Islet of Langerhans (tissue), 1 donor: Measurements from ENCODE around the gene DEDD.
"Not testable (repeated sequence)": the region's sequence is repeated elsewhere in the genome, so short reads cannot be mapped to it uniquely, and the experiment has no call there.

Source experiments
- FAIRE-seq: peaks from one replicate; lab custom pipeline; 2011; peaks lifted over from hg19 to GRCh38; lab: Jason Lieb, UNC

The DEDD gene

DNA sequence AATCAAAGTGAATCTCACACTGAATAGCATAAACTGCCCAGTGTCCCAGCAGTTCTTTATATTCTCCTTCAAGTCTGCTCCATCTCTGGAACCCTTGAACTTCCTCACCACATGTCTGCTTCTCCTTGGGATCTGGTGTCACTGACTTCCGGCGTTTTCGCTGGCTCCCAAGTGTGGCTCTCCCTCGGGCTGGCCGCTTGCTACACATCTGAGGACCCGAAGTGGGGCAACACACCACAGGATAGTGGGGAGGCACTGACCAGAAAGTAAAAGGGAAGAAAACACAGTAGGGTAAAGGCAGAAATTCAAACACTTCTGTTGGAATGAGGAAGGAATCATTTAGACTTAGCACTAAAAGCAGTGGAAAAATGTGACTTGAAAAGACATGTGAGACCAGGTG, 9.5 kb downstream of the DEDD start:
- no peak for FAIRE-seq

DNA sequence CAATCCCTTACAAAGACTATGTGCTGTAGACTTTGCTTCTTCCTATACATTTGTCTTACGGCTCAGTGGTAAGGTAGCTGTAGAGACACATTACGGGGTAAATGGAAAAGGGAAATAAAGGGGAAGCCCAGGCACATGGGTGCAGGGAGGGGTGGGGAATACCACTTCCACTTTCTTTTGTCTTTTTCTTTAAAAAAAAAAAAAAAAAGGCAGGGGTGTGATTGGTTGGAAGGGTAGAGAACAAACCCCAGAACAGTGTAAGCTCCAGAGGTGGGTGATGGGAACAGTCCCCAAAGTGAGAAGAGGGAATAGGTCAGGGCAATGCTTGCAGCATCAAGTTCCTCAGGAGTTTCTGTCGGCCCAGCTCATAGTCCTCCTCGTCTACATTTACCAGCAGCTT, 10.6 kb downstream of the DEDD start:
- no peak for FAIRE-seq

DNA sequence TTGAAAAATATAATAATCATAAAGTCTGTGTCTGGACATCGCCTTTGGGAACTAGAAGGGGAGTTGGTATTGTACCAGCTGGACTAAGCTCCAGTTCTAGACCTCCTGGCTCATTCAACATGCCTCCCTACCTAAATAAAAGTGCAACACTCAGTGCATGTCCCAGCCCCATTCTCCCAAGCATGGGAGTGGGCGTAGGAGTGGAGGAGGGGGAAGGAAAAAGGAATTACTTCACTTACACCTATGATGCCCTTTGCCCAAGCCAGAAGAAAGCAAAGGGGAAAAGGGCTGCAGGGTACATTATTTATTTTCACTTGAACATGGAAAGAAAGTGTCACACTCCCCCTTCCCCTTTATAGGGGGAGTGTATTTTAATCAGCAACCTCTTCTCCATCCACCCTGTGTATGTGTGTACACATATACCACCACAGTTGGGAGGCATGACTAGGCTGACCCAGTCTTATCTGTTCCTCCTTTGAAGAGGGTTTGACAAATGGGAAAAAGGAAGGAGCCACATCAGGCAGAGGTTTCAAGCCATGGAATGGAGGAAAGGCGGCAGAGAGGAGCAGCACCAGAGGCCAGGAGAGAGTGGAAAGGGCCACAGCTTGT, 11.3 kb downstream of the DEDD start:
- no peak for FAIRE-seq

DNA sequence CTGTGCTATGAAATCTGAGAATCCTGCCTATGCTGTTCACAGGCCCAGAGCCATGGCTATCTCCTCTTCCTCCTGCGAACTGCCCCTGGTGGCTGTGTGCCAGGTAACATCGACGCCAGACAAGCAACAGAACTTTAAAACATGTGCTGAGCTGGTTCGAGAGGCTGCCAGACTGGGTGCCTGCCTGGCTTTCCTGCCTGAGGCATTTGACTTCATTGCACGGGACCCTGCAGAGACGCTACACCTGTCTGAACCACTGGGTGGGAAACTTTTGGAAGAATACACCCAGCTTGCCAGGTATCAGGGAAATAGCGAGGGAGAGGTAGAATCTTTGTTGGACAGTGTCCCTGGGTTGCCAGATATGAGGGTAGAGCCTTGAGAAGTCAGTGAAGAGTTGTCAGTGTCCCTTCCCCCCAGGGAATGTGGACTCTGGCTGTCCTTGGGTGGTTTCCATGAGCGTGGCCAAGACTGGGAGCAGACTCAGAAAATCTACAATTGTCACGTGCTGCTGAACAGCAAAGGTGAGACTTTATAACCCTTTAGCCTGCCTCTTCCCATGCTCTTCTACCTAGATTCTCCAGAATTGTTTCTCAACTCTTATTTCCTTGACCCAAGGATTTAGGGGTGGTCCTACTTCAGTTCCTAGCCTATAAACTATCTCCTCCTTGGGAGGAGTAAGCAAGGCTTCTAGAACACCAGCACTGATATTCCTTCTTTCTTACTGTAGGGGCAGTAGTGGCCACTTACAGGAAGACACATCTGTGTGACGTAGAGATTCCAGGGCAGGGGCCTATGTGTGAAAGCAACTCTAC, 13.2 kb downstream of the DEDD start:
- no peak for FAIRE-seq

DNA sequence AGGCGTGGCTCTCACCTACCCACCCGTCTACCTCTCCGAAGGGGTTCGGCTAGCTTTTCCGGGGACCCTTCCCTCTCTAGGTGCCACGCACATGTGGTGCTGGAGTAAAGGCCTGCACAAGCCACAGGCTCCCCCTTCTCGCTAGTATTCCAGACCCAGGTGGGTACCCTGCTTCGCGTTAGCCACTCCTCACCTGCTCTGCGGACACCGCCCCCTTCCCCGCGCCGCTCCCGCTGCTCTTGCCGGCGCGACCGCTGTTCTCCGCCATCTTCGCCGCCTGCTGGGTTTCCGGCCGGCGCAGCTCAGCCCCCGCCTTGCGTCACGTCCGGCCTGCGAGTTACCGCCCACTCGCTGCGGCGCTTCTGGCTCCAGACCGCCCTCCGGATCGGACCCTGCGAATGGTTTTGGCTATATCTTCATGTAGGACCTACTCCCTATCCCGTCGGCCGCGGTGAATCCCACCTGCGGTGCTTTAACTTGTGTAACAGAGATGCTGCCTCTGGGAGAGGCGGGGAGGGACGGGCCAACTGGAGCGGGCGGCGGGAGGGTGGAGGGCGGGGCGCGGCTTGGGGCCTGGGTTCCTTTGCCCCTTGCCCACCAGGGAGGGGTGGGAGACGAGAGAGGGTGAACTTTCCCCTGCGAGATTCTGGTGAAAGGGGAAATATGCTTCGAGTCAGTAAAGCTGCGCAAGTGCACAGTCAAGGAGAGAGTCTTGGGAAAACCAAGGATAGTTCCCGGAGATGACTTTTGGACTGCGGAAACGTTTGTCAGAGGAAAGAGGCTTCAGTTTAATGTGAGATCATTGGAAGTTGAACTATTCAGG, 14.5 kb downstream of the DEDD start, which contains the start of the genes NIT1 and PFDN2:
Gene NIT1 (plus strand): TSS at position 347 of the 823 bp plus-strand sequence. CDS start 72 bp downstream, at position 419.
Gene PFDN2 (minus strand): TSS at position 279 of the 823 bp plus-strand sequence. CDS start 11 bp downstream, at position 268.
- no peak for FAIRE-seq

DNA sequence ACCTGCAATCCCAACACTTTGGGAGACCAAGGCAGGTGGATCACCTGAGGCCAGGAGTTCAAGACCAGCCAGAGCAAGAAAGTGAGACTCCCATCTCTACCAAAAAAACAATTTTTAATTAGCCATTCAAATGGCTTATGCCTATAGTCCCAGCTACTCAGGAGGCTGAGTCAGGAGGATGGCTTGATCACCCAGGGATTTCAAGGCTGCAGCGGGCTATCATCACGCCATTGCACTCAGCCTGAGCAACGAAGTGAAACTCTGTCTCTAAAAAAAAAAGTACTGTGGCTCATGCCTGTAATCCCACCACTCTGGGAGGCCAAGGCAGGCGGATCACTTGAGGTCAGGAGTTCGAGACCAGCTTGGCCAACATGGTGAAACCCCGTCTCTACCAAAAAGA, 16.5 kb downstream of the DEDD start:
- FAIRE-seq, result not testable (repeated sequence)

DNA sequence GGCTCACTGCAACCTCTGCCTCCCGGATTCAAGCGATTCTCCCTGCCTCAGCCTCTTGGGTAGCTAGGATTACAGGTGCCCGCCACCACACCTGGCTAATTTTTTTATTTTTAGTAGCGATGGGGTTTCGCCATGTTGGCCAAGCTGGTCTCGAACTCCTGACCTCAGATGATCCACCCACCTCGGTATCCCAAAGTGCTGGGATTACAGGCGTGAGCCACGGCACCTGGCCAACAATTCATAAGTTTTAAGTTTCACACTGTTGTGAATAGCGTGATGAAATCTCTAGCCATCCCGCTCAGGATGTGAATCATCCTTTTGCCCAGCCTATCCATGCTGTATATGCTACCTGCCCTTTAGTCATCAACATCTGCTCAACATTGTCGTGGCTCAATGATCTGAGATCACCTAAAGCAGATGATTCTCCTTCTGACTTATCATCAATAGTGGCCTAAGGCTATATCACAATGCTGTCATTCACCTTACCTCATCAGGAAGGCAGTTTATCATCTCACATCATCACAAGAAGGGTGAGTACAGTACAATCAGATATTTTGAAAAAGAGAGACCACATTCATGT, 17.2 kb downstream of the DEDD start:
- no peak for FAIRE-seq

DNA sequence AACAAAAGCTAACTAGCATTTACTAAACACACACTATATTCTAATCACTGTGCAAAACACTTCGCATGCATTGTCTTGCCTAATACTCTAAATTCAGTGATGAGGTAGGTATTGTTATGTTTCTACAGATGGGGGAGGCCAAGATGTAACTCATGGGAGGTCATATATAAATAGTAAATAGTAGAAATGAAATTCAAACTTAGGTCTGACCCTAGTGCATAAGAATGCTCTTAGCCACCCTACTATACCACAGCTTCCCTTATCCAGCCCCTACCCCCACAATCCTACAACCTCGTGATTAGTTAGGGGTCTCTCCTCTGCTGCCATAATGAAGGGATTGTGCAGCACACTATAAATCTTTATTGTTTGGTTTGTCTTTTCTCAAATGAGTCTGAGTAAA, 17.9 kb downstream of the DEDD start:
- no peak for FAIRE-seq

DNA sequence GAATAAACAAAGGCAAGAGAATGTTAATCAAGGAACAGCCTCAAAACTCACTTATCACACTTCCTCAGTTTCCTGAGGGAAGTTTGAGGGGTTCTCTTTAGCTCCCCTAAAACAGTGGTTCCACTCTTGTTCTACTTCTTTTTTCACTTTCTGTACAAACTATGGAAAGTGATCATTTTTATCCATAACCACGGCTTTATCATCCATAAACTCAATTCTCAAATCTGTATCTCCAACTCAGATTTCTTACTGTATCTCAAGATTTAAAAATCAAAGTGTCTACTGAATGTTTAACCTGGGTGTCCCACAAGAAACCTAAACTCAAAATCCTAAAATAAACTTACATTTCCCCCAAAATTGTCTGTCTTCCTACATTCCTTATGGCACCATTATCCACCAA, 18.6 kb downstream of the DEDD start:
- FAIRE-seq, result no peak

DNA sequence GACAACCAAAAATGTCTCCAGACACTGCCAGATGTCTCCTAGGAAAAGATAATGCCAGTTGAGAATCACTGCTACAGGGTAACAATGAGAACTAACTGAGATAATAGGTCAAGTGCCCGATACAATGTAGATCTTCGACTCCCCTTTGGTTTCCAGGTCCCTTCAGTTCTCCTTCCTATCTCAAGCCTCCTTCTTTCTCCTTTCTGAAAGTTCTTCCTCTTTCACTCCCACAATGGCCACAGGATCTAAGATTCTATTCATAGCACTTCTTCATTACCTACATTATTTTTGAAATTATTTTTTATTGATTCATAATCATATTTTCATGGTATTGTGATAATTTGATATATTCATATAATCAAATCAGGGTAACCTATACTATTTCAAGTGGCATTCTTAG, 20.9 kb downstream of the DEDD start:
- FAIRE-seq, result no peak

DNA sequence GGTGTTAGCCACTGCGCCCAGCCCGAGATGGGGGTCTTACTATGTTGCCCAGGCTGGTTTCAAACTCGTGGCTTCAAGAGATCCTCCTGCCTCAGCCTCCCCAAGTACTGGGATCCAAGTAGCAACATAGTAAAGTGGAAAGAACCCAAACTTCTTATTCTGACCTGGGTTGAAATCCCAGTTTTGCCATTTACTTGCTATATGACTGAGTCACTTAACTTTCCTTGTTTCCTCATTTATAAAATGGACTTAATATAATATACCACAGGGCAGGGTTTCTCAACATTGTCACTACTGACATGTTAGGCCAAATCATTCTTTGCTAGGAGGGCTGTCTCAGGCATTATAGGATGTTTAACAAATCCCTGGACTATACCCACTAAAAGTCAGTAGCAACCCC, 21.4 kb downstream of the DEDD start:
- FAIRE-seq, result no peak

DNA sequence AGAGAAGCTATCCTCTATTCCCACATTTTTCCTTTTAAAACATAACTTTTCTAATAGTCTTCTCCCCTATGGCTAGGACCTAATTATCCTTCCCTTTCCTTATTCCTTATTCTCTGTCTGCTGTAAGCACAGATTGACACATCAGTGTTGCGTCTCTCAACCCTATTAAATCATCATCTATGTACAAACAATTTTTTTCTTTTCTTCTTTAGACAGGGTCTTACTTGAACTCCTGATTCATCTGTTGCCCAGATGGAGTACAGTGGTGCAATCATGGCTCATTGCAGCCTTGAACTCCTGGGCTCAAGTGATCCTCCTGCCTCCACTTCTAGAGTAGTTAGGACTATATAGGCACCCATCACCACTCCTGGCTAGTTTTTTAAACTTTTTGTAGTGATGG, 26.0 kb downstream of the DEDD start:
- no peak for FAIRE-seq

DNA sequence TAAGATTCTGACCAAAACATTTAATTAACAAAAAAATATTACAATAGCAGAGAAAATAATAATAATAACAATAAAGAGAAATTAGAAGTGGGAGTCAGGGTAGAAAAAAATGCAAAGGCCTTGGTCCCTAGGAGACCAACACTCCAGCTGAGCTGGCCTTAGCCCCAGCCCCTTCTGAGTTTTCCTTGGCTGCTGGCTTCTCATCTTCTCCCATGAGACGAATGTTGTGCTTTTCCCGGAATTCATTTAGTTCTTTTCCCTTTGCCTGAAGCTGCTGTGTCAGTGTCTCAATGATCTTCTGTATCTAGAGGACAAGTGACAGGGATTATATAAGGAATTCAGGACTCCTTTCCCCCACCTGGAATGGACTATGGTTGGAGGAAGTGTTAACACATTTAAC, 31.9 kb downstream of the DEDD start:
- FAIRE-seq, result no peak

DNA sequence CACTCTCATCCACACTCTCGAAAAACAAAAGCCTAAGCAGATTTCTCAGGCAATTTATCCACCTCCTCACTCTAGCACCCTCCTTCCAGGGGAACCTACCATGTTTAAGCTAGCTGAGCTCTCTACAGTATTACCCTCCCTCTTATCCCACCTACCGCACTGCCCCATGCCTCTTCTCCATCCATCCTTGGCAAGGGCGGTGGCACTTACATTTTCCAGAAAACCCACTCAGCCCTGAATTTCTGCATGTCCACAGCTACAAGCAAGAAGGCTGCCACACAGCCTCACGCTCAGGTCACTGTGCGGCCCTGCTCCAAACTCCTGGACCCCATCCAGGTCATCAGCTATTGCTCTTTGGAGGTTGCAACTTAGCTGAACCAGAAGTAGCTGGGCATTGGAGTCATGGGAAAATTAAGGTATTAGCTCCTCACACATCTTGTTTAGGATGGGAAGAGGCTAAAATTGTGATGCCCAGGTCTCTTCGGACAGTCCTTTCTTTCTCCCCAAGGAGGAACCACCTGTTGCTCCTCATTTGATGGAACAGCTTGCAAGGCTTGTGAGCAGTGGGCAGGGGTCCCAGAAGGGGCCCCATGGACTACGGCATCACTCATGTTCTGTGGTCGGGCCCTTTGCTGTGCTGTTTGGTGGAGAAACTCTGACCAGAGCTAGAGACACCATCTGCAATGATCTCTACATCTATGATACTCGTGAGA, 33.2 kb downstream of the DEDD start:
- no peak for FAIRE-seq

DNA sequence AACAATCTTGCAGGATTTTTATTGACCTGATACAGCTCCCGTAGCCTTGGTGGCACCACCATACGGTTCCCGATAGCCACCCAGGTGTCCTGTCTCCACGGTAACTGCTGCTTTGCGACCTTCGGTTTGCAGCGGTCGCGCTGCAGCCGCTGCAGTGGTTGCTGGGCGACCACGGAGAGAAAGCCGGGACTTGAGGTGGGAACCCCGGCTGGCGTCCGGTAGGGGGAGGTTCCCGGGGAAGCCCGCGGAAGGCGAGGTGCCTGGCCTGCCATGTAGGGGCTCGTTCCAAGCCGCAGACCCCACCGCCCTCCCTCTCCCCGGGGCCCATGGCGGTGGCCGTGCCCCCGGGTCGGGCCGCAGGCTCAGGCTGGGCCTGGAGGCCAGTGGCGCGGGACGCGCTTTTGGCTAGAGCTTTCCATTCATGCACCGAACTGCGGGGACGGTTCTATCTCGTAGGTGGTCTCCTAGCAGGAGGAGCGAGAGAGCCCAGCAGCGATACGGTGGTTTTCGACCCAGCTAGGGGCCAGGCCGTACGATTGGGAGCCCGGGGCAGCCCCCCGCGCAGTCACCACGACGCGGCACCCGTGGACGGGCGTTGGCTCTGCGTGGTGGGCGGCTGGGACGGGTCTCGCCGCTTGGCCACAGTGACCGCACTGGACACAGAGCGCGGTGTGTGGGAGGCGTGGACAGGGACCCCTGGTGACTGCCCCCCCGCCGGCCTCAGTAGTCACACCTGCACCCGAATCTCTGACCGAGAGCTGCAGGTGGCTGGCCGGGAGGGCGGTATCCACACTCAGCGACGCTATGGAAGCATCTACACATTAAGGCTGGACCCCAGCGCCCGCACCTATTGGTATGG, 34.0 kb downstream of the DEDD start, which contains the start of gene KLHDC9:
Gene KLHDC9 (plus strand): TSS at position 152 of the 859 bp plus-strand sequence. CDS start 175 bp downstream, at position 327.
- FAIRE-seq, result peak; percentile 60

DNA sequence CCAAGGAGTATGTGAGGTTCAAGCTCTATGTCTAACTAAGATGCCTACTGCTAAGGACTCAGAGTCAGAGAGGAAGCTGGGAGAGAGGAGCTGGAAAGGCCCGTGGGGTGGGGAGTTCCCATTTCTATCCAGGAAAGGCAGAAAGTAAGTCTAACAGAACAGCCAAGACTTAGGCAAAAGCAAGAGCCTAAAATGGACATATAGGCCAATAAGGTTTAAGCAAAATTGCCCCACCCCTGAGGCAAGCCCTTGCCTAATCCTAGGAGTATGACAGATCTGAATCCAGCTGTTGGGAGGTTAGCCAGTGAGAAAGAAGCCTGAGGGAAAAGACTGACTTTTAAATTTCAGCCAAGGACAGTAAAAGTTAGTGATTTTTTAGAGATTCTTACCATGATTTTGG, 35.9 kb downstream of the DEDD start:
- FAIRE-seq, result no peak

DNA sequence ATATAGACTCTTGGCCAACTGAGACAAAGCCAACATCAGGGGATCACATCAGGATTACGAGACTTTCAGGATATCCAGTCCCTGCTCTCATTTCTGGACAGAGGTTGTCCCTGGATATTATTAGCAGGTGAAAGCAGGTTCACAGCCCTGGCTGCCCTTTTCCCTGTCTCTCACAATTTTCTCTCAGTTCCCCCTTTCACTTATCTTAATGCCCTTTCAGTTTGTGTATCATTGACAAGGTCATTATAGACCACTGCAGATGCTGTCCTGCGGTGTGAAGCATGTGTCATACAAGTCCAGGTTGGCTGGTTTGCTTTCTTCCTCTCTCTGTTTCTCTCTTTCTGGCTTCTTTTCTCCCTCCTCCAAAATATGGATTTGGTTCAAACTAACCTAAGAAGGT, 36.5 kb downstream of the DEDD start:
- FAIRE-seq, result no peak

DNA sequence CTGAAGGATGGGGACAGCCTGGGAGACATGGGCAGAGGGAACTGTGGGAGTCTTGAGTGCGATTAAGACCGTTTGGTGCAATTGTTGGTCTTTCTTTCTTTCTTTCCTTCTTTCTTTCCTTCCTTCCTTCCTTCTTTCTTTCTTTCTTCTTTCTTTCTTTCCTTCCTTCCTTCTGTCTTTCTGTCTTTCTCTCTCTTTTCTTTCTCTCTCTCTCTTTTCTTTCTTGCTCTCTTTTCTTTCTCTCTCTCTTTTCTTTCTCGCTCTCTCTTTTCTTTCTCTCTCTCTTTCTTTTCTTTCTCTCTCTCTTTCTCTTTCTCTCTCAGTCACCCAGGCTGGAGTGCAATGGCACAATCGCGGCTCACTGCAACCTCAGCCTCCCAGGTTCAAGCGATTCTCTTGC, 37.2 kb downstream of the DEDD start:
- no peak for FAIRE-seq

DNA sequence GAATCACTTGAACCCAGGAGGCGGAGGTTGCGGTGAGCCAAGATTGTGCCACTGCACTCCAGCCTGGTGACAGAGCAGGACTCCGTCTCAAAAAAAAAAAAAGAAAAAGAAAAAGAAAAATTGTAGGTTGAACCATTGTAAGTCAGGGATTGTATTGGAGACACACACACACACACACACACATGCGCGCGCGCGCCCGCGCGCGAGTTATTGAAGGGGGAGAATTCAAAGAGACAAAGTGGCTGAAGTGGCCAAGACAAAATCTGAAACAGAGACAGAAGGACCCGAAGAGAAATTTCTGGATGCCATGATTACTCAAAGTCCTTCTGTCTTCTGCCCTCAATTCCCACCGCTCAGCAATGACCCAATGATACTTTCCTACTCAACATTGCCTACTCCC, 38.0 kb downstream of the DEDD start:
- FAIRE-seq, result no peak

DNA sequence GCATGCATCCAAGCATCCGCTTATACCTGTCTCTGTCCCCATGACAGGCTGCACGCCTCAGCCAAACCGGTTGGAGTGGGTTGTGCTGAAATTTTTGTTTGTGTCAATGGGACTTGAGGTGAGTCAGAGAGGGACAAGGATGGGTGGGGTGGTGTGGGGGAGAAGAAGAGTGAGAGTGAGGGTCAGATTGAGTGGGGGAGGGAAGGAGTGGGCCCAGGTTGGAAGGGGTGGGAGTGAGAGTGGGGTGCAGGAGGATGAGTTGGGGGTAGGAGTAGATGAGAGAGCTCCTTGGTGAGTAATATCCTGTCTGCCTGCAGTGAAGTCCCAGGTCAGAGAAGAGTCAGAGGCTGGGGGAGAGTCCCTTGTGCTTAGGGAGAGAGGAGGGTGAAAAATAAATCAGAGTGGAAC, 39.8 kb downstream of the DEDD start:
- no peak for FAIRE-seq
